ENCODE measurements around the gene NOP53. TPM values are rescaled to one million over a fixed set of nuclear protein-coding genes. Genes with fewer than 3 reads are reported as not detected.

Gene NOP53
- total RNA-seq, 2 donors from 2014 or later: 436 to 761 TPM

GRCh38 chr19:47757617-47758442 is 12.5 kb downstream of the NOP53 start:
- no peak for ATAC-seq
- H3K27me3 ChIP-seq: no peaks in the 10 kb centered on the region
- DNase-seq: no peak
- H3K9me3 ChIP-seq: no peaks in the 10 kb centered on the region
- H3K27ac ChIP-seq: peak overlapping the region; percentile 11 to 80 (median 44)
- H3K36me3 ChIP-seq (replicated peaks in 1 of 2; ENCODE audit: insufficient read depth in 1 of 2, low read depth in 2 of 2): peaks cover 8 to 35% of the 10 kb centered on the region in 2 donors
- no peak overlapping the region for H3K4me3 ChIP-seq
- 58 to 73% methylated on average over 11 to 14 of the region's 14 CpGs for WGBS, 2 donors
- intact Hi-C loops (cut with DNase I): loop anchor here (5.0 kb wide), 1 partner anchor 51 kb away; no protein-coding TSS in a partner anchor
- TF ChIP-seq POLR2A (IDR thresholded peaks at IDR 0.05): no peak
- peaks cover 15% of the 10 kb centered on the region for H3K4me1 ChIP-seq

GRCh38 chr19:47758443-47758804 is 13.1 kb downstream of the NOP53 start:
- intact Hi-C loops (cut with DNase I): loop anchor here (5.0 kb wide), 1 partner anchor 51 kb away; no protein-coding TSS in a partner anchor
- no peak for ATAC-seq
- peaks cover 15% of the 10 kb centered on the region for H3K4me1 ChIP-seq
- peaks cover 8 to 31% of the 10 kb centered on the region in 2 donors for H3K36me3 ChIP-seq (replicated peaks in 1 of 2; ENCODE audit: insufficient read depth in 1 of 2, low read depth in 2 of 2)
- TF ChIP-seq CTCF (IDR thresholded peaks at IDR 0.05) (no peak), POLR2A (IDR thresholded peaks at IDR 0.05) (no peak)
- WGBS, 2 donors: 88 to 96% methylated on average over 4 to 5 of the region's 5 CpGs
- H3K27ac ChIP-seq: no peak overlapping the region
- no peak overlapping the region for H3K4me3 ChIP-seq
- H3K27me3 ChIP-seq: no peaks in the 10 kb centered on the region
- no peaks in the 10 kb centered on the region for H3K9me3 ChIP-seq
- DNase-seq: no peak

GRCh38 chr19:47760632-47760999 is 15.3 kb downstream of the NOP53 start:
- WGBS, 2 donors: 84 to 88% methylated on average over 5 of the region's 5 CpGs
- intact Hi-C loops (cut with DNase I): no loop called here
- Histone ChIP-seq H3K36me3 (replicated peaks in 1 of 2; ENCODE audit: insufficient read depth in 1 of 2, low read depth in 2 of 2) (peaks cover 8 to 20% of the 10 kb centered on the region in 2 donors), H3K4me3 (no peak overlapping the region), H3K4me1 (peaks cover 15% of the 10 kb centered on the region), H3K9me3 (no peaks in the 10 kb centered on the region), H3K27me3 (no peaks in the 10 kb centered on the region), H3K27ac (no peak overlapping the region)
- no peak for ATAC-seq
- no peak for TF ChIP-seq CTCF (IDR thresholded peaks at IDR 0.05)
- no peak for TF ChIP-seq POLR2A (IDR thresholded peaks at IDR 0.05)
- no peak for DNase-seq

- peaks cover under 1 to 12% of the 10 kb centered on the region in 2 donors for H3K36me3 ChIP-seq (replicated peaks in 1 of 2; ENCODE audit: insufficient read depth in 1 of 2, low read depth in 2 of 2)
- ATAC-seq: no peak
- intact Hi-C loops (cut with DNase I): no loop called here
These were observed 16.2 kb downstream of the NOP53 start for GRCh38 chr19:47761566-47761965.

GRCh38 chr19:47762151-47762550 is 16.8 kb downstream of the NOP53 start:
- TF ChIP-seq POLR2A (IDR thresholded peaks at IDR 0.05) (no peak), CTCF (IDR thresholded peaks at IDR 0.05) (no peak)
- ATAC-seq (no peak), DNase-seq (no peak)
- no peak overlapping the region for H3K4me3 ChIP-seq
- peaks cover 0 to 7% of the 10 kb centered on the region in 2 donors for H3K36me3 ChIP-seq (replicated peaks in 1 of 2; ENCODE audit: insufficient read depth in 1 of 2, low read depth in 2 of 2)
- no peaks in the 10 kb centered on the region for H3K27me3 ChIP-seq
- WGBS, 2 donors: 69 to 82% methylated on average over 3 of the region's 3 CpGs
- intact Hi-C loops (cut with DNase I): no loop called here
- no peaks in the 10 kb centered on the region for H3K9me3 ChIP-seq
- H3K4me1 ChIP-seq: peaks cover 9% of the 10 kb centered on the region
- no peak overlapping the region for H3K27ac ChIP-seq

More at GRCh38 chr19:47761566-47761965, 16.2 kb downstream of the NOP53 start:
- peaks cover 15% of the 10 kb centered on the region for H3K4me1 ChIP-seq
- no peaks in the 10 kb centered on the region for H3K9me3 ChIP-seq
- no peaks in the 10 kb centered on the region for H3K27me3 ChIP-seq
- WGBS, 2 donors: 79 to 83% methylated on average over 5 of the region's 5 CpGs
- DNase-seq: no peak
- TF ChIP-seq CTCF (IDR thresholded peaks at IDR 0.05) (no peak), POLR2A (IDR thresholded peaks at IDR 0.05) (no peak)
- no peak overlapping the region for H3K27ac ChIP-seq
- no peak overlapping the region for H3K4me3 ChIP-seq

Data from body of pancreas (tissue), 4 donors.